ENCODE data around the gene IL22. TPM values are rescaled to one million over a fixed set of nuclear protein-coding genes. Genes with fewer than 3 reads are reported as not detected.

IL22 gene
- total and polyA plus RNA-seq, 4 donors: not detected

- TF ChIP-seq REST (IDR thresholded peaks at IDR 0.05) (no peak), MAX (IDR thresholded peaks at IDR 0.05) (no peak), ATF3 (IDR thresholded peaks at IDR 0.05) (no peak)
These were observed 54.8 kb downstream of the IL22 start (continued) for GRCh38 chr12:68198507-68199086.

Other genes starting within 250 kb of the IL22 start
- under 1 TPM in 1 of 2 donors, not detected in 1; 0.08 TPM for gene IFNG, start 93.9 kb downstream of the IL22 start, total RNA-seq
- gene IFNG, start 93.9 kb downstream of the IL22 start, polyA plus RNA-seq: not detected
- not detected for gene IL26, start 27.8 kb downstream of the IL22 start, total RNA-seq
- gene IL26, start 27.8 kb downstream of the IL22 start, polyA plus RNA-seq: not detected
- 10 to 100 TPM in 1 of 2 donors, 1 to 10 TPM in 1; 6.5 to 12.9 TPM for gene MDM1, start 78.8 kb upstream of the IL22 start, total RNA-seq
- 1 to 10 TPM; 2.0 to 3.8 TPM for gene MDM1, start 78.8 kb upstream of the IL22 start, polyA plus RNA-seq